Activated naive CD4-positive, alpha-beta T cell treated with anti-CD3 and anti-CD28 coated beads for 36 hours (primary cell): ENCODE data around the gene ZNF28. TPM values are rescaled to one million over a fixed set of nuclear protein-coding genes. Genes with fewer than 3 reads are reported as not detected.

Source experiments
- CTCF ChIA-PET: fragments of 350-600 bp; sonication (Branson Sonifier 250); formaldehyde crosslinking; loops from one replicate; lab custom pipeline; 2021; ENCODE audit warnings: antibody characterized with exemption; lab: Charles Lee
- DNase-seq: peaks from one replicate; pipeline ENCODE4 v3.0.0-alpha.2; 2020
- H3K27ac Mint-ChIP-seq: one replicate; pipeline ENCODE4 v1.8.0; 2021; ENCODE audit warnings: mild to moderate bottlenecking, mixed read lengths
- H3K27me3 Mint-ChIP-seq: one replicate; pipeline ENCODE4 v1.8.0; 2021; ENCODE audit warnings: low read depth, mixed read lengths
- H3K36me3 Mint-ChIP-seq: one replicate; pipeline ENCODE4 v1.8.0; 2021; ENCODE audit warnings: low read depth, mixed read lengths
- H3K4me1 Mint-ChIP-seq: one replicate; pipeline ENCODE4 v1.8.0; 2021; ENCODE audit warnings: low read depth, mixed read lengths
- H3K4me3 Mint-ChIP-seq: one replicate; pipeline ENCODE4 v1.8.0; 2021; ENCODE audit warnings: mild to moderate bottlenecking, moderate library complexity, mixed read lengths
- H3K9me3 Mint-ChIP-seq: one replicate; pipeline ENCODE4 v1.8.0; 2021; ENCODE audit warnings: mixed read lengths
- intact Hi-C: fragments of 100-400 bp; cut with micrococcal nuclease; formaldehyde crosslinking; loops from one replicate; pipeline ENCODE4 v1.15.1; 2023
- total RNA-seq, 2 experiments: library from RNA; stranded (reverse); gene quantifications; one replicate each; pipeline ENCODE4 v1.2.3, GENCODE V29; 2021

ZNF28 gene
- total RNA-seq, 2 experiments from 2014 or later, result 7.1 to 8.9 TPM

- H3K9me3 Mint-ChIP-seq, result no peaks in the 10 kb centered on the region
- DNase-seq, result no peak
- intact Hi-C loops, result loop anchor here (1.0 kb wide), 2 partner anchors 405 to 500 kb away; no protein-coding TSS in a partner anchor
Observed at GRCh38 chr19:52748336-52748950, 73.0 kb downstream of the ZNF28 start.

More at GRCh38 chr19:52748336-52748950, 73.0 kb downstream of the ZNF28 start:
- no peaks in the 10 kb centered on the region for H3K36me3 Mint-ChIP-seq
- H3K27ac Mint-ChIP-seq, result no peak overlapping the region
- H3K27me3 Mint-ChIP-seq, result no peaks in the 10 kb centered on the region
- H3K4me3 Mint-ChIP-seq, result no peak overlapping the region
- H3K4me1 Mint-ChIP-seq, result no peaks in the 10 kb centered on the region
- CTCF ChIA-PET, result interaction anchor here (0.6 kb wide), 1 partner anchor 450 kb away, joined by 6 read pairs; no protein-coding TSS in a partner anchor

Other genes starting within 250 kb of the ZNF28 start
- 10 to 100 TPM; 23.3 to 23.9 TPM for gene ZNF83, start 183.3 kb downstream of the ZNF28 start, total RNA-seq
- 10 to 100 TPM; 10.4 to 12.1 TPM for gene ZNF611, start 86.6 kb downstream of the ZNF28 start, total RNA-seq
- 1 to 10 TPM; 4.8 to 4.9 TPM for gene ZNF600, start 34.8 kb downstream of the ZNF28 start, total RNA-seq
- gene ZNF468, start 36.0 kb upstream of the ZNF28 start, total RNA-seq, result 1 to 10 TPM; 7.4 to 8.0 TPM
- gene ZNF320, start 76.0 kb upstream of the ZNF28 start, total RNA-seq, result 1 to 10 TPM; 4.2 to 4.6 TPM
- gene ZNF888, start 101.8 kb upstream of the ZNF28 start, total RNA-seq, result 1 to 10 TPM; 4.1 to 4.3 TPM
- gene ZNF816, start 141.2 kb upstream of the ZNF28 start, total RNA-seq, result 10 to 100 TPM; 10.4 to 10.7 TPM
- gene ERVV-1, start 192.3 kb upstream of the ZNF28 start, total RNA-seq, result not detected
- not detected for gene ERVV-2, start 223.1 kb upstream of the ZNF28 start, total RNA-seq